DMS153 treated with DMSO at 0.1 percent for 48 hours (cell line): Measurements from ENCODE around the gene C5orf58.

Source experiments
- DNase-seq: peaks from one replicate; lab custom pipeline; 2025; ENCODE audit not compliant: unreplicated experiment; lab: John Stamatoyannopoulos, UW

C5orf58 gene

GRCh38 chr5:170252720-170253350 is 20.1 kb downstream of the C5orf58 start:
- DNase-seq = no peak

- no peak for DNase-seq
Observed at GRCh38 chr5:170254056-170254455, 21.3 kb downstream of the C5orf58 start.

GRCh38 chr5:170256571-170256970 is 23.8 kb downstream of the C5orf58 start:
- no peak for DNase-seq

GRCh38 chr5:170257370-170257769 is 24.6 kb downstream of the C5orf58 start:
- no peak for DNase-seq

- DNase-seq = no peak
Observed at GRCh38 chr5:170261528-170262043, 28.8 kb downstream of the C5orf58 start.

GRCh38 chr5:170262061-170263045 is 29.6 kb downstream of the C5orf58 start:
- DNase-seq = no peak

GRCh38 chr5:170263906-170264305 is 31.1 kb downstream of the C5orf58 start:
- DNase-seq = no peak

- no peak for DNase-seq
Observed at GRCh38 chr5:170265522-170265921, 32.7 kb downstream of the C5orf58 start.

- no peak for DNase-seq
Observed at GRCh38 chr5:170266570-170267381, 34.0 kb downstream of the C5orf58 start.

- DNase-seq = peak; percentile 4
Observed at GRCh38 chr5:170267431-170268152, 34.8 kb downstream of the C5orf58 start.

GRCh38 chr5:170268153-170268689 is 35.4 kb downstream of the C5orf58 start:
- no peak for DNase-seq

- no peak for DNase-seq
Observed at GRCh38 chr5:170268884-170269283, 36.1 kb downstream of the C5orf58 start.

GRCh38 chr5:170269579-170269978 is 36.8 kb downstream of the C5orf58 start:
- DNase-seq = no peak

GRCh38 chr5:170270293-170271069 is 37.7 kb downstream of the C5orf58 start:
- no peak for DNase-seq

GRCh38 chr5:170273968-170274710 is 41.4 kb downstream of the C5orf58 start:
- DNase-seq = peak; percentile 28

GRCh38 chr5:170275376-170275994 is 42.7 kb downstream of the C5orf58 start:
- DNase-seq = no peak

GRCh38 chr5:170276140-170276539 is 43.4 kb downstream of the C5orf58 start:
- no peak for DNase-seq

GRCh38 chr5:170277867-170278281 is 45.1 kb downstream of the C5orf58 start:
- no peak for DNase-seq
